H9 (cell line): ENCODE results near the gene AFF1. TPM values are rescaled to one million over a fixed set of nuclear protein-coding genes. Genes with fewer than 3 reads are reported as not detected.

ENCODE experiments used
- DNase-seq: peaks from one replicate; pipeline ENCODE4 v3.0.0-alpha.2; 2017
- H2AFZ ChIP-seq: one replicate; pipeline ENCODE4 v1.6.1; 2013; ENCODE audit warnings: mild to moderate bottlenecking, low read length, control low read depth, moderate library complexity
- H2AK5ac ChIP-seq: 2 replicates; pipeline ENCODE4 v1.6.1; 2013; ENCODE audit warnings: low read length, control low read depth, mixed read lengths; ENCODE audit not compliant: insufficient read length
- H2BK120ac ChIP-seq: one replicate; pipeline ENCODE4 v1.6.1; 2013; ENCODE audit warnings: low read depth, mild to moderate bottlenecking, low read length, control low read depth, inconsistent platforms; ENCODE audit not compliant: poor library complexity, severe bottlenecking
- H2BK12ac ChIP-seq: 2 replicates; pipeline ENCODE4 v1.6.1; 2013; ENCODE audit warnings: low read length, control low read depth, mixed read lengths, low read depth; ENCODE audit not compliant: insufficient read length
- H2BK15ac ChIP-seq: 2 replicates; pipeline ENCODE4 v1.6.1; 2013; ENCODE audit warnings: low read depth, low read length, control low read depth
- H2BK20ac ChIP-seq: one replicate; pipeline ENCODE4 v1.6.1; 2013; ENCODE audit warnings: low read depth, mild to moderate bottlenecking, low read length, control low read depth, inconsistent platforms; ENCODE audit not compliant: poor library complexity, severe bottlenecking
- H2BK5ac ChIP-seq: 2 replicates; pipeline ENCODE4 v1.6.1; 2013; ENCODE audit warnings: low read length, control low read depth, mixed read lengths; ENCODE audit not compliant: insufficient read length
- H3K14ac ChIP-seq: 2 replicates; pipeline ENCODE4 v1.6.1; 2013; ENCODE audit warnings: low read length, control low read depth; ENCODE audit not compliant: insufficient read depth
- H3K18ac ChIP-seq: 2 replicates; pipeline ENCODE4 v1.6.1; 2013; ENCODE audit warnings: low read depth, mild to moderate bottlenecking, mixed read lengths, low read length, control low read depth; ENCODE audit not compliant: insufficient read length
- H3K23ac ChIP-seq: 2 replicates; pipeline ENCODE4 v1.6.1; 2013; ENCODE audit warnings: low read length, control low read depth, mixed read lengths, low read depth; ENCODE audit not compliant: insufficient read length
- H3K23me2 ChIP-seq: 2 replicates; pipeline ENCODE4 v1.6.1; 2013; ENCODE audit warnings: low read depth, mild to moderate bottlenecking, mixed read lengths, low read length, control low read depth; ENCODE audit not compliant: insufficient read length, poor library complexity, severe bottlenecking
- H3K27ac ChIP-seq: 2 replicates; pipeline ENCODE4 v1.5.1; 2013; ENCODE audit warnings: low read length, control low read depth, mixed read lengths, low read depth; ENCODE audit not compliant: insufficient read length
- H3K27me3 ChIP-seq: 2 replicates; pipeline ENCODE4 v1.6.1; 2013; ENCODE audit warnings: low read length, control low read depth, inconsistent platforms; ENCODE audit not compliant: insufficient read depth
- H3K4ac ChIP-seq: 2 replicates; pipeline ENCODE4 v1.6.1; 2013; ENCODE audit warnings: low read depth, mild to moderate bottlenecking, control low read depth, inconsistent platforms, low read length, moderate library complexity
- H3K4me1 ChIP-seq: 2 replicates; pipeline ENCODE4 v1.6.1; 2013; ENCODE audit warnings: low read length, control low read depth, inconsistent platforms; ENCODE audit not compliant: insufficient read depth
- H3K4me2 ChIP-seq: 2 replicates; pipeline ENCODE4 v1.6.1; 2013; ENCODE audit warnings: low read length, control low read depth, mixed read lengths; ENCODE audit not compliant: insufficient read length, insufficient read depth
- H3K56ac ChIP-seq: 2 replicates; pipeline ENCODE4 v1.6.1; 2013; ENCODE audit warnings: low read depth, mild to moderate bottlenecking, mixed read lengths, low read length, control low read depth; ENCODE audit not compliant: insufficient read length
- H3K79me1 ChIP-seq: 2 replicates; pipeline ENCODE4 v1.6.1; 2013; ENCODE audit warnings: low read depth, mild to moderate bottlenecking, moderate library complexity, low read length, control low read depth, inconsistent platforms; ENCODE audit not compliant: insufficient read depth, poor library complexity, severe bottlenecking
- H3K79me2 ChIP-seq: 2 replicates; pipeline ENCODE4 v1.6.1; 2013; ENCODE audit warnings: low read length, control low read depth, inconsistent platforms; ENCODE audit not compliant: insufficient read depth
- H3K9ac ChIP-seq: 2 replicates; pipeline ENCODE4 v1.6.1; 2013; ENCODE audit warnings: low read length, control low read depth, mixed read lengths; ENCODE audit not compliant: insufficient read length; ENCODE audit errors: extremely low read depth
- H3K9me3 ChIP-seq: one replicate; pipeline ENCODE4 v1.6.1; 2013; ENCODE audit warnings: low read depth, low read length, inconsistent platforms; ENCODE audit not compliant: control insufficient read depth
- H3T11ph ChIP-seq: one replicate; pipeline ENCODE4 v1.6.1; 2013; ENCODE audit warnings: mild to moderate bottlenecking, low read length, control low read depth, inconsistent platforms
- H4K20me1 ChIP-seq: one replicate; pipeline ENCODE4 v1.6.1; 2013; ENCODE audit not compliant: control insufficient read depth, insufficient read length, insufficient read depth
- H4K5ac ChIP-seq: 2 replicates; pipeline ENCODE4 v1.6.1; 2013; ENCODE audit warnings: low read depth, mild to moderate bottlenecking, mixed read lengths, low read length, control low read depth; ENCODE audit not compliant: insufficient read length
- H4K8ac ChIP-seq: replicated peaks from 2 replicates; pipeline ENCODE4 v1.6.1; 2013; ENCODE audit warnings: low read length, control low read depth, mixed read lengths, low read depth; ENCODE audit not compliant: insufficient read length
- H4K91ac ChIP-seq: 2 replicates; pipeline ENCODE4 v1.6.1; 2013; ENCODE audit warnings: low read depth, mild to moderate bottlenecking, moderate library complexity, mixed read lengths, low read length, control low read depth; ENCODE audit not compliant: insufficient read length
- H3K27ac Mint-ChIP-seq, 3 experiments: 2 replicates in 2 of 3; 3 replicates in 1 of 3; pipeline ENCODE4 v1.8.0; 2020 to 2021; ENCODE audit warnings: mixed read lengths in 3 of 3, mild to moderate bottlenecking in 1 of 3, moderate library complexity in 1 of 3
- H3K27me3 Mint-ChIP-seq: 2 replicates; pipeline ENCODE4 v1.8.0; 2021; ENCODE audit warnings: low read depth, mild to moderate bottlenecking, moderate library complexity, mixed read lengths
- H3K36me3 Mint-ChIP-seq, 3 experiments: 2 replicates in 2 of 3; 3 replicates in 1 of 3; pipeline ENCODE4 v1.8.0; 2020 to 2021; ENCODE audit warnings: low read depth in 3 of 3, mixed read lengths in 3 of 3; ENCODE audit not compliant: insufficient read depth in 1 of 3
- H3K4me1 Mint-ChIP-seq, 2 experiments: 2 replicates each; pipeline ENCODE4 v1.8.0; 2020; ENCODE audit warnings: mixed read lengths in 2 of 2
- H3K4me3 Mint-ChIP-seq, 2 experiments: 2 replicates in 1 of 2; 3 replicates in 1 of 2; pipeline ENCODE4 v1.8.0; 2020 to 2021; ENCODE audit warnings: mild to moderate bottlenecking in 2 of 2, mixed read lengths in 2 of 2, moderate library complexity in 1 of 2
- H3K9me3 Mint-ChIP-seq, 2 experiments: 2 replicates in 1 of 2; 3 replicates in 1 of 2; pipeline ENCODE4 v1.8.0; 2020; ENCODE audit warnings: mild to moderate bottlenecking in 2 of 2, mixed read lengths in 2 of 2, moderate library complexity in 1 of 2
- CTCF ChIP-seq: fragments of 200-600 bp; sonication (generic); conservative IDR thresholded peaks from 3 replicates; pipeline ENCODE4 v1.8.0; 2021; ENCODE audit warnings: antibody characterized with exemption, mild to moderate bottlenecking
- WGBS: extraction: QIAGEN DNeasy Blood & Tissue Kit; methylation state at CpG from one replicate; pipeline ENCODE4 v1.1.7; 2013; ENCODE audit warnings: missing lambda C conversion rate, low lambda C conversion rate, mixed read lengths; ENCODE audit not compliant: insufficient read length; ENCODE audit errors: extremely low coverage; 5-methylcytosine and 5-hydroxymethylcytosine counted together
- total RNA-seq: library from RNA; stranded (reverse); gene quantifications from 2 replicates; pipeline ENCODE4 v1.2.1, GENCODE V29; 2021

Gene AFF1
- total RNA-seq, 1 experiment from 2014 or later, result 74.5 TPM

GRCh38 chr4:87109945-87110344 lies 175.1 kb downstream of the AFF1 start:
- no peak overlapping the region for H3K14ac ChIP-seq
- no peak for TF ChIP-seq CTCF
- no peak overlapping the region for H2BK120ac ChIP-seq
- no peak overlapping the region for H4K91ac ChIP-seq
- no peaks in the 10 kb centered on the region for H3K79me1 ChIP-seq
- H3K4ac ChIP-seq, result no peak overlapping the region
- no peaks in the 10 kb centered on the region for H3K27me3 ChIP-seq
- H3K9me3 ChIP-seq, result no peaks in the 10 kb centered on the region
- H3K9ac ChIP-seq, result no peak overlapping the region
- H3K18ac ChIP-seq, result no peak overlapping the region
- Mint-ChIP-seq H3K27me3 (no peaks in the 10 kb centered on the region), H3K9me3 (no peaks in the 10 kb centered on the region), H3K4me1 (peaks cover 4 to 5% of the 10 kb centered on the region in 2 experiments; a peak in 2 of 4 replicates), H3K36me3 (peaks cover 12 to 42% (median 31%) of the 10 kb centered on the region in 3 experiments; a peak in 6 of 7 replicates), H3K4me3 (no peak overlapping the region), H3K27ac (no peak overlapping the region)
- no peak overlapping the region for H2AFZ ChIP-seq
- H3K79me2 ChIP-seq, result no peaks in the 10 kb centered on the region; the same call in 1 of the 2 replicates
- H3T11ph ChIP-seq, result no peak overlapping the region
- H4K5ac ChIP-seq, result no peak overlapping the region
- H4K8ac ChIP-seq, result no peak overlapping the region
- no peak overlapping the region for H2BK12ac ChIP-seq
- no peak overlapping the region for H3K4me2 ChIP-seq
- H3K23me2 ChIP-seq, result no peaks in the 10 kb centered on the region
- H3K56ac ChIP-seq, result no peak overlapping the region
- no peaks in the 10 kb centered on the region for H3K4me1 ChIP-seq
- no peaks in the 10 kb centered on the region for H4K20me1 ChIP-seq
- no peak overlapping the region for H3K27ac ChIP-seq
- H2AK5ac ChIP-seq, result no peak overlapping the region
- no peak overlapping the region for H2BK20ac ChIP-seq
- no peak overlapping the region for H2BK15ac ChIP-seq
- no peak overlapping the region for H3K23ac ChIP-seq
- DNase-seq, result no peak
- no peak overlapping the region for H2BK5ac ChIP-seq
- no CpG with 5 or more reads among the region's 1 CpG for WGBS
